ENCODE measurements around the gene RASSF5.
A peak's percentile ranks its signal among the peaks of the same experiment; 100 is the strongest.

The RASSF5 gene

DNA sequence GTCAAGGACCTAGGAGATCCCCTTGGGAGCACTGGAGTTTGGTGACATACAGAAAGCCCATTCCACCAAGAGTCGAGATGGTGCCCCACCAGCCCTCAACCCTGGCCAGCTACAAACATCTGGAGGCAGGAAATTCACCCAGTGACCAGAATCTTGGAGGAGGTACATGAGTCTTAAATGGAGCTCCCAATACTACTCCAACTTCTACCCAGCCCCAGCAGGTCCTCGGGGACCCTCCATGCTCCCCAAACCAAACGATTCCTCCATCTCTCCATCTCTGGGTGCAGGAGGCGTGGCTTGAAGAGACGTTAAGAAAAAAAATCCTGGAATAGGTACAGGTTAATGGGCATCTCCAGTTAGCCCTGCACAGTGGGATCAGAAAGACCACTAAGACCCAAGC lies 5.5 kb upstream of the RASSF5 start:
- no peak for DNase-seq (ENCODE audit: low spot score)
- TF ChIP-seq, protein P1, sequence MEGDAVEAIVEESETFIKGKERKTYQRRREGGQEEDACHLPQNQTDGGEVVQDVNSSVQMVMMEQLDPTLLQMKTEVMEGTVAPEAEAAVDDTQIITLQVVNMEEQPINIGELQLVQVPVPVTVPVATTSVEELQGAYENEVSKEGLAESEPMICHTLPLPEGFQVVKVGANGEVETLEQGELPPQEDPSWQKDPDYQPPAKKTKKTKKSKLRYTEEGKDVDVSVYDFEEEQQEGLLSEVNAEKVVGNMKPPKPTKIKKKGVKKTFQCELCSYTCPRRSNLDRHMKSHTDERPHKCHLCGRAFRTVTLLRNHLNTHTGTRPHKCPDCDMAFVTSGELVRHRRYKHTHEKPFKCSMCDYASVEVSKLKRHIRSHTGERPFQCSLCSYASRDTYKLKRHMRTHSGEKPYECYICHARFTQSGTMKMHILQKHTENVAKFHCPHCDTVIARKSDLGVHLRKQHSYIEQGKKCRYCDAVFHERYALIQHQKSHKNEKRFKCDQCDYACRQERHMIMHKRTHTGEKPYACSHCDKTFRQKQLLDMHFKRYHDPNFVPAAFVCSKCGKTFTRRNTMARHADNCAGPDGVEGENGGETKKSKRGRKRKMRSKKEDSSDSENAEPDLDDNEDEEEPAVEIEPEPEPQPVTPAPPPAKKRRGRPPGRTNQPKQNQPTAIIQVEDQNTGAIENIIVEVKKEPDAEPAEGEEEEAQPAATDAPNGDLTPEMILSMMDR (IDR thresholded peaks at IDR 0.05; ENCODE audit: borderline replicate concordance, control extremely low read depth, extremely low read depth, insufficient read depth, missing control alignments): no peak

DNA sequence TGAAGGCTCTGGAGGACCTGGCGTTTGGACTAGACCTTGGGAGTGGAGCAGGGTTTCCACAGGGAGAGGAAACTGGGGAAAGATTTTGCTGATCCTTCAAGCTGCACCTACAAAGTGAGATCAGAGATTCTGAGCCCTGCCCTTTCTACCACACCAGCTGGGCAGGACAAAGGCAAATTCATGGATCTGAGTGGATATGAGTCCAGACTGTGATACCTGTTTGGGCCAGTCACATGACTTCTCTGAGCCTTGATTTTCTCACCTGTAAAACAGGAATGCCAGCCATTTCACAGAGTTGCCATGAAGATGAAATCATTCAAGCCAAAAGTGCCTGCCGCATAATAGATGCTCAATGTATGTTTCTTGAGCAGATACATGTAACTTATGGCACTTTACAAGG lies 4.9 kb upstream of the RASSF5 start:
- in situ Hi-C loops (cut with MboI; ENCODE audit: low sequenced_read_pairs, unreplicated experiment): no loop called here
- DNase-seq (ENCODE audit: low spot score): no peak
- TF ChIP-seq, protein P1 (IDR thresholded peaks at IDR 0.05; ENCODE audit: borderline replicate concordance, control extremely low read depth, extremely low read depth, insufficient read depth, missing control alignments): no peak

More for the DNA sequence above, 5.5 kb upstream of the RASSF5 start:
- in situ Hi-C loops (cut with MboI; ENCODE audit: low sequenced_read_pairs, unreplicated experiment): no loop called here

DNA sequence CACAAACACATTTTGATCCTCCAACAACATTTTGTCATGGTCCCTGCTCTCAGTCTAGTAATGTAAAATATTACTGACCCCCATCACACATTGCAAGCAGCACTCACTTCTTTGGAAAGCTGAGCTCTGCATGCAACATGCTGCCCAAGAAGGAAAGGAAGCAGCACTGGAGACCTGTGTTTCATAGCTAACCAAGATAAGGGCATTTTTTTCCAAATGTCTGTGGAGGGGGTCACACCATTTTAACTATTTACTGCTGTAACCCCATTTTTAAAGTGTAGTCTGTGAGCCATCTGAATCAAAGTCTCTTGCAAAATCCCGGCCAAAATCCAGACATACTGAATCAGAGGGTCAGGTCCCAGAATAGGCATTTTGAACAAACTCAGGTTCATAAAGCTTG lies 4.5 kb upstream of the RASSF5 start:
- TF ChIP-seq, protein P1 (IDR thresholded peaks at IDR 0.05; ENCODE audit: borderline replicate concordance, control extremely low read depth, extremely low read depth, insufficient read depth, missing control alignments): no peak
- in situ Hi-C loops (cut with MboI; ENCODE audit: low sequenced_read_pairs, unreplicated experiment): no loop called here
- DNase-seq (ENCODE audit: low spot score): no peak

DNA sequence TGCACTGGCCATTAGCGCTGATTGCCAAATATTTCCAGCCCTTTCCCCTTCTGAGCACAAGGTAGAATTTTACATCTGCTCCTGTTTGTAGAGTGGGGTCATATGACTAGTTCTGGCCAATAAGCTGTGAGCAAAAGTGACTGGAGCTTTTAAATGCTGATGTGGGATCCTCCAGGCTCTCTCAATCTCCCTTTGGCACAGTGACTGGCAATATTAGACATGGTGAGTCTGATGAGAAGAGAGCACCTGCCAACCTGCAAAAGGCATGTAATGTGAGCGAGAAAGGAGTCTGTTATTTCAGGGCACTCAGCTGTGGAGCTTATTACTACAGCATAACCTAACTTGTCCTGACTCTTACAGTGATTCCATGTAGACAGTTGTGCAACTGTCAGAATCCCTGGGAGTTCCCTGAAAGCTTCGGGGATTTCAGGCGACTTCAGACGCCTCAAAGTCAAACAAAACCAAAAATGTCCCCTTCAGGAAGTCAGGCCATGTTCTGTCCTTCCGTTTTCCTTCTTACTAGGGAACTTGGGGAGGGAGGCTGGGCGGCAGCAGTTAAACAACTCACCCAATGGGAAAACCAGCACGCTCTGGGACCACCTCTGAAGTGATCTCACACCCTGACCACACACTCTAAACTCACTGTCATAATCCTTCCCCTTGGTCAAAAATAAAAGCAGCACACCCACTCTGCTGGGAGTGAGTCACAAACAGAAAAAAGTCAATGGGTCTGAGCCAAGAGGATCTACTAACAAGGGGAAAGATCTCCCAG lies 3.6 kb upstream of the RASSF5 start:
- TF ChIP-seq, protein P1 (IDR thresholded peaks at IDR 0.05; ENCODE audit: borderline replicate concordance, control extremely low read depth, extremely low read depth, insufficient read depth, missing control alignments): no peak
- DNase-seq (ENCODE audit: low spot score): peak; percentile 81
- in situ Hi-C loops (cut with MboI; ENCODE audit: low sequenced_read_pairs, unreplicated experiment): no loop called here

DNA sequence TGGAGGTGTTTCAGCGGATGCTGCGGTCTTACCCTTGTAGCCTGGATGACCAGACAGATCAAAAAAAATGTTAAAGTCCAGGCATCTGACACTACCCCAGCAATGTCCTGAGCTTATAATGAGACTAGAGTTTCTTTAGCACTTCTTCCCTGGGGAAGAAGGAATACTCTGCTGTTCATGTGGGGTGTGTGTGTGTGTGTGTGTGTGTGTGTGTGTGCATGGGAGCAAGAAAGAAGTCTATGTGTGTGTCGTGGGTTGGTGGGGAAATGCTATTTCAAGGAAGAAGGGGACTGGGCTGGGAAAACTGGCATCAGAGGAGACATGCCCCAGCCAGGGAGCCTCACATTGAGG lies 3.0 kb upstream of the RASSF5 start:
- no peak for DNase-seq (ENCODE audit: low spot score)
- in situ Hi-C loops (cut with MboI; ENCODE audit: low sequenced_read_pairs, unreplicated experiment): no loop called here
- TF ChIP-seq, protein P1 (IDR thresholded peaks at IDR 0.05; ENCODE audit: borderline replicate concordance, control extremely low read depth, extremely low read depth, insufficient read depth, missing control alignments): no peak

DNA sequence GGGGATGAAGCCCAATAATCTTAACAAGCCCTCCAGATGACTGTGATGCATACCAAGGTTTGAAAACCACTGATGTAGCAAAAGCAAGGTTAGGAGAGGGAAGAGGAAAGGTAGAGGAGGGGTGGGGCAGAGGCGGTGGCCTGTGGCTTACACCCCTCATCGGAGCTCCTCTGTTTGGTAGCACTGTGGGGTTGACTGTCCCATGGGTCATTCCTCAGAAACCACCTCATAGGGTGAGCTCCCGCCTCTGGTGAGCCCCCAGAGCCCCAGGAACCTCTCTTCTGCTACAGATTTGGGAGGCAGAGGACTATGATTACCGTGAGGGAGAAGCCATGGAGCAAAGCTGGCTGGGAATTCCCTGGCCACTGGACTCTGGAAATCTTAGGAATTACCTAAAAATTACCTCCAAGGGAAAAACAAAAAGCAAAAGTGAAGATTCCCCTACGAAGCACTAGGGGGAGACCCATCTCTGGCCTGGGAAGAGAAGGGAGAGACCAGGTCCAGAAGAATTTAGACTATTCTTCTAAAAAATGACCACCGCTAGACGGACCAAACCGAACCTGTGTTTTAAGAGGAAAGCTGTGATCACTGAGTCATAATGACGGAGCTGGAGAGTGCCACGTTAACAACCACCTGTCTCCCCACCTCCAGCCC lies 1.5 kb upstream of the RASSF5 start:
- in situ Hi-C loops (cut with MboI; ENCODE audit: low sequenced_read_pairs, unreplicated experiment): no loop called here
- no peak for DNase-seq (ENCODE audit: low spot score)

More for the DNA sequence above, 1.5 kb upstream of the RASSF5 start:
- TF ChIP-seq, protein P1 (IDR thresholded peaks at IDR 0.05; ENCODE audit: borderline replicate concordance, control extremely low read depth, extremely low read depth, insufficient read depth, missing control alignments): peak; percentile 31
